Uterus (tissue), 2 donors: ENCODE results near the gene RAPGEF3.

Experiments used
- CTCF ChIP-seq, 4 experiments: fragments of 200-600 bp in 2 of 4; fragments of 450-650 bp in 2 of 4; sonication (generic) in 2 of 4; IDR thresholded peaks; one replicate each; pipeline ENCODE4 v1.5.1; 2016 to 2019; ENCODE audit warnings: antibody characterized with exemption in 4 of 4, mild to moderate bottlenecking in 2 of 4, moderate library complexity in 1 of 4
- POLR2A ChIP-seq, 2 donors: fragments of 450-650 bp; IDR thresholded peaks; one replicate each; pipeline ENCODE4 v1.6.1; 2016; ENCODE audit warnings: antibody characterized with exemption in 2 of 2, mild to moderate bottlenecking in 1 of 2, moderate library complexity in 1 of 2

- TF ChIP-seq CTCF (IDR thresholded peaks at IDR 0.05) (no peak), POLR2A (IDR thresholded peaks at IDR 0.05) (no peak)
Observed at GRCh38 chr12:47763481-47764346, 5.0 kb upstream of the RAPGEF3 start.
